ENCODE results near the gene CEL.
"Not testable (repeated sequence)": the region's sequence is repeated elsewhere in the genome, so short reads cannot be mapped to it uniquely, and the experiment has no call there.

The CEL gene

GRCh38 chr9:133048595-133048994, 13.2 kb upstream of the CEL start:
- DNase-seq (ENCODE audit: low spot score), result peak; percentile 58

- no peak for DNase-seq (ENCODE audit: low spot score)
Observed at GRCh38 chr9:133049043-133049442, 12.7 kb upstream of the CEL start.

GRCh38 chr9:133050142-133050541, 11.6 kb upstream of the CEL start:
- DNase-seq (ENCODE audit: low spot score), result no peak

- DNase-seq (ENCODE audit: low spot score), result no peak
Observed at GRCh38 chr9:133050781-133051180, 11.0 kb upstream of the CEL start.

GRCh38 chr9:133051281-133051900, 10.4 kb upstream of the CEL start:
- no peak for DNase-seq (ENCODE audit: low spot score)

- no peak for DNase-seq (ENCODE audit: low spot score)
Observed at GRCh38 chr9:133051966-133052539, 9.7 kb upstream of the CEL start.

GRCh38 chr9:133054194-133054890, 7.4 kb upstream of the CEL start:
- no peak for DNase-seq (ENCODE audit: low spot score)

GRCh38 chr9:133054966-133055365, 6.8 kb upstream of the CEL start:
- no peak for DNase-seq (ENCODE audit: low spot score)

GRCh38 chr9:133055788-133056420, 5.9 kb upstream of the CEL start:
- DNase-seq (ENCODE audit: low spot score), result no peak

GRCh38 chr9:133056533-133056932, 5.2 kb upstream of the CEL start:
- DNase-seq (ENCODE audit: low spot score), result no peak

GRCh38 chr9:133057006-133057405, 4.8 kb upstream of the CEL start:
- DNase-seq (ENCODE audit: low spot score), result no peak

GRCh38 chr9:133057553-133057952, 4.2 kb upstream of the CEL start:
- no peak for DNase-seq (ENCODE audit: low spot score)

- no peak for DNase-seq (ENCODE audit: low spot score)
Observed at GRCh38 chr9:133058071-133058470, 3.7 kb upstream of the CEL start.

GRCh38 chr9:133058550-133059320, 3.0 kb upstream of the CEL start:
- no peak for DNase-seq (ENCODE audit: low spot score)

GRCh38 chr9:133059623-133060022, 2.2 kb upstream of the CEL start:
- no peak for DNase-seq (ENCODE audit: low spot score)

- DNase-seq (ENCODE audit: low spot score), result no peak
Observed at GRCh38 chr9:133060417-133060841, 1.4 kb upstream of the CEL start.

GRCh38 chr9:133061019-133061763, 590 bp upstream of the CEL start:
- not testable (repeated sequence) for DNase-seq (ENCODE audit: low spot score)

GRCh38 chr9:133062569-133062968, 788 bp downstream of the CEL start:
- DNase-seq (ENCODE audit: low spot score), result not testable (repeated sequence)

GRCh38 chr9:133063159-133063499, 1.3 kb downstream of the CEL start:
- DNase-seq (ENCODE audit: low spot score), result no peak

GRCh38 chr9:133063500-133064231, 1.9 kb downstream of the CEL start:
- no peak for DNase-seq (ENCODE audit: low spot score)

Measured in HuH-7 (cell line).